ENCODE data around the gene FXYD7. TPM values are rescaled to one million over a fixed set of nuclear protein-coding genes. Genes with fewer than 3 reads are reported as not detected.

The FXYD7 gene
- total and polyA plus RNA-seq, 9 donors, result 0.30 to 2.8 (median 0.80) TPM; not detected in 2

- 52 to 70% (median 56%) methylated on average over 8 of the region's 8 CpGs for WGBS, 3 donors
- Histone ChIP-seq H3K27ac (no peak overlapping the region), H3K4me3 (peak overlapping the region; percentile 17), H3K9me3 (no peaks in the 10 kb centered on the region), H3K4me1 (ENCODE audit: insufficient read depth) (peaks cover 14% of the 10 kb centered on the region), H3K27me3 (no peaks in the 10 kb centered on the region), H3K36me3 (no peaks in the 10 kb centered on the region)
- no peak for DNase-seq
- intact Hi-C loops (cut with DNase I), result no loop called here
- TF ChIP-seq EP300 (IDR thresholded peaks at IDR 0.05), result no peak
- no peak for TF ChIP-seq POLR2A (IDR thresholded peaks at IDR 0.05)
- TF ChIP-seq CTCF (IDR thresholded peaks at IDR 0.05), result no peak
These were observed 25.9 kb upstream of the FXYD7 start for GRCh38 chr19:35117116-35117515.

DNA sequence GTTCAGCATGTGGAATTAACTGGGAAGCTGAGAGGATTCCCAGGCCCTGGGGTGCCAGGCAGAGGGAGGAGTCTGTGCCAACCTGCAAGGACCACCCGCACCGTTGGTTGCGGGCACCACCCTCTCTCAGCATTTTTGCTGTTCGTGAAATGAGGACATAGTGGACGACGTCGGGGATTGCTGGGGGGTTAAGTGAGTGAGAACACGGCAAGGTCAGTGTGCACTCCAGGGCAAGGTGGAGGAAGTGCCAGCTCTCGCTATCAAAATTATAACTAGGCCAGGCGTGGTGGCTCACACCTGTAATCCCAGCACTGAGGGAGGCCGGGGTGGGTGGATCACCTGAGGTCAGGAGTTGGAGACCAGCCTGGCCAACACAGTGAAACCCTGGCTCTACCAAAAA, 25.3 kb upstream of the FXYD7 start:
- no peaks in the 10 kb centered on the region for H3K9me3 ChIP-seq
- no peaks in the 10 kb centered on the region for H3K36me3 ChIP-seq
- H3K4me1 ChIP-seq (ENCODE audit: insufficient read depth), result peaks cover 14% of the 10 kb centered on the region
- H3K27me3 ChIP-seq, result no peaks in the 10 kb centered on the region
- TF ChIP-seq CTCF (IDR thresholded peaks at IDR 0.05), result no peak
- no peak for TF ChIP-seq EP300 (IDR thresholded peaks at IDR 0.05)
- no peak for TF ChIP-seq POLR2A (IDR thresholded peaks at IDR 0.05)
- no peak overlapping the region for H3K4me3 ChIP-seq
- WGBS, 3 donors, result 76 to 82% (median 79%) methylated on average over 11 of the region's 11 CpGs
- intact Hi-C loops (cut with DNase I), result no loop called here
- no peak for DNase-seq
- H3K27ac ChIP-seq, result no peak overlapping the region

GRCh38 chr19:35118268-35119020, 24.6 kb upstream of the FXYD7 start:
- peaks cover 14% of the 10 kb centered on the region for H3K4me1 ChIP-seq (ENCODE audit: insufficient read depth)
- H3K4me3 ChIP-seq, result no peak overlapping the region
- no peak for DNase-seq
- no peaks in the 10 kb centered on the region for H3K27me3 ChIP-seq
- TF ChIP-seq POLR2A (IDR thresholded peaks at IDR 0.05) (no peak), EP300 (IDR thresholded peaks at IDR 0.05) (no peak), CTCF (IDR thresholded peaks at IDR 0.05) (no peak)
- WGBS, 3 donors, result 84 to 93% (median 88%) methylated on average over 13 of the region's 13 CpGs
- no peaks in the 10 kb centered on the region for H3K36me3 ChIP-seq
- intact Hi-C loops (cut with DNase I), result no loop called here
- no peaks in the 10 kb centered on the region for H3K9me3 ChIP-seq
- peak overlapping the region in 1 of 2 donors; percentile 87 for H3K27ac ChIP-seq

DNA sequence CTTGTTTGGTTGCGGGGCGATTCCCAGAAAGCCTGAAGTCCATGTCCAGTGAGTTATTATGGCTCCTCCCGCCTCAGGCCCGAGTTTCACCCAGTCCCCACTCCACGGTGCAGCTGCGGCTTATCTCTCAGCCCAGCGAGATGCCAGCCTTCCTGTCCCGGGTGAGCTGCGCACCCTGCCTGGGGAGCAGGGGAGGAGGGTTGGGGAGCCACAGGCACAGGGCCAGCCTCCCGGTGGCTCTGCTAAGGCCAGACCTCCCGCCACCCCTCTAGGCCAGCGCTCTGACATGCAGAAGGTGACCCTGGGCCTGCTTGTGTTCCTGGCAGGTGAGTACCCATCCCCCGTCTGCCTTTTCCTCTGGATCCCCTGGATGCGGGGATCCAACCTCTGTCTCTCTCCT, 24.0 kb upstream of the FXYD7 start:
- Histone ChIP-seq H3K4me3 (no peak overlapping the region), H3K9me3 (no peaks in the 10 kb centered on the region), H3K27ac (peak overlapping the region in 1 of 2 donors; percentile 87), H3K4me1 (ENCODE audit: insufficient read depth) (peaks cover 14% of the 10 kb centered on the region), H3K27me3 (no peaks in the 10 kb centered on the region), H3K36me3 (no peaks in the 10 kb centered on the region)
- no peak for TF ChIP-seq POLR2A (IDR thresholded peaks at IDR 0.05)
- TF ChIP-seq CTCF (IDR thresholded peaks at IDR 0.05), result no peak
- TF ChIP-seq EP300 (IDR thresholded peaks at IDR 0.05), result no peak
- intact Hi-C loops (cut with DNase I), result no loop called here
- WGBS, 3 donors, result 67 to 81% (median 72%) methylated on average over 13 to 14 of the region's 14 CpGs
- peak in 1 of 5 donors; percentile 51 for DNase-seq
